ENCODE measurements around the gene HGF.
"Not testable (repeated sequence)": the region's sequence is repeated elsewhere in the genome, so short reads cannot be mapped to it uniquely, and the experiment has no call there.

HGF gene

GRCh38 chr7:81775560-81775959, 5.7 kb upstream of the HGF start:
- no peak for DNase-seq

- no peak for DNase-seq
Observed at GRCh38 chr7:81774551-81774950, 4.7 kb upstream of the HGF start.

- DNase-seq, result no peak
Observed at GRCh38 chr7:81770728-81771223, 929 bp upstream of the HGF start.

GRCh38 chr7:81768951-81769778, 682 bp downstream of the HGF start:
- no peak for DNase-seq

GRCh38 chr7:81767926-81768325, 1.9 kb downstream of the HGF start:
- no peak for DNase-seq

- no peak for DNase-seq
Observed at GRCh38 chr7:81761821-81762220, 8.0 kb downstream of the HGF start.

GRCh38 chr7:81761031-81761430, 8.8 kb downstream of the HGF start:
- DNase-seq, result no peak

GRCh38 chr7:81754918-81755696, 14.7 kb downstream of the HGF start:
- no peak for DNase-seq

- no peak for DNase-seq
Observed at GRCh38 chr7:81753392-81753791, 16.5 kb downstream of the HGF start.

GRCh38 chr7:81752318-81752714, 17.5 kb downstream of the HGF start:
- DNase-seq, result no peak

- DNase-seq, result no peak
Observed at GRCh38 chr7:81751619-81752317, 18.1 kb downstream of the HGF start.

- no peak for DNase-seq
Observed at GRCh38 chr7:81745637-81746036, 24.2 kb downstream of the HGF start.

GRCh38 chr7:81744389-81744788, 25.5 kb downstream of the HGF start:
- DNase-seq, result no peak

GRCh38 chr7:81743665-81744064, 26.2 kb downstream of the HGF start:
- no peak for DNase-seq

GRCh38 chr7:81743201-81743600, 26.6 kb downstream of the HGF start:
- no peak for DNase-seq

GRCh38 chr7:81740403-81740802, 29.4 kb downstream of the HGF start:
- DNase-seq, result no peak

GRCh38 chr7:81736091-81736490, 33.8 kb downstream of the HGF start:
- DNase-seq, result no peak

- DNase-seq, result no peak
Observed at GRCh38 chr7:81725812-81726127, 44.1 kb downstream of the HGF start.

GRCh38 chr7:81725003-81725811, 44.6 kb downstream of the HGF start:
- DNase-seq, result no peak

GRCh38 chr7:81722250-81722649, 47.6 kb downstream of the HGF start:
- not testable (repeated sequence) for DNase-seq

GRCh38 chr7:81721437-81721836, 48.4 kb downstream of the HGF start:
- no peak for DNase-seq

- no peak for DNase-seq
Observed at GRCh38 chr7:81719865-81720264, 50.0 kb downstream of the HGF start.
